Loucy (cell line): ENCODE measurements around the gene CD27.
"Not testable (repeated sequence)": the region's sequence is repeated elsewhere in the genome, so short reads cannot be mapped to it uniquely, and the experiment has no call there.

ENCODE experiments used
- H2AFZ ChIP-seq: fragments of 200-600 bp; sonication (generic); 2 replicates; pipeline ENCODE4 v1.6.0; 2016; ENCODE audit warnings: antibody characterized with exemption, mild to moderate bottlenecking, low read length, moderate library complexity
- H3F3A ChIP-seq: fragments of 200-600 bp; 2 replicates; pipeline ENCODE4 v1.6.0; 2016; ENCODE audit warnings: antibody characterized with exemption, low read depth, mild to moderate bottlenecking
- H3K27me3 ChIP-seq: fragments of 200-600 bp; sonication (generic); 2 replicates; pipeline ENCODE4 v1.6.1; 2014; ENCODE audit warnings: low read length, mild to moderate bottlenecking; ENCODE audit not compliant: insufficient read depth, poor library complexity, severe bottlenecking
- H3K36me3 ChIP-seq: fragments of 200-600 bp; sonication (generic); 2 replicates; pipeline ENCODE4 v1.6.1; 2016; ENCODE audit warnings: low read length; ENCODE audit not compliant: insufficient read depth
- H3K4me1 ChIP-seq: fragments of 200-600 bp; sonication (generic); 2 replicates; pipeline ENCODE4 v1.5.1; 2014; ENCODE audit warnings: low read length, mild to moderate bottlenecking; ENCODE audit not compliant: insufficient read depth, poor library complexity, severe bottlenecking
- H3K4me2 ChIP-seq: fragments of 200-600 bp; sonication (generic); 2 replicates; pipeline ENCODE4 v1.6.0; 2014; ENCODE audit warnings: antibody characterized with exemption, low read length, low read depth, mild to moderate bottlenecking; ENCODE audit not compliant: poor library complexity, severe bottlenecking
- H3K4me3 ChIP-seq: fragments of 200-600 bp; sonication (generic); 2 replicates; pipeline ENCODE4 v1.5.1; 2014; ENCODE audit warnings: low read length, mild to moderate bottlenecking, mixed read lengths; ENCODE audit not compliant: poor library complexity, severe bottlenecking
- H3K79me2 ChIP-seq: fragments of 200-600 bp; sonication (generic); 2 replicates; pipeline ENCODE4 v1.6.1; 2014; ENCODE audit warnings: low read length; ENCODE audit not compliant: insufficient read depth
- H3K9ac ChIP-seq: fragments of 200-600 bp; sonication (generic); 2 replicates; pipeline ENCODE4 v1.6.0; 2014; ENCODE audit warnings: mild to moderate bottlenecking, low read depth, low read length, moderate library complexity; ENCODE audit not compliant: poor library complexity, severe bottlenecking
- H3K9me2 ChIP-seq: fragments of 200-600 bp; sonication (generic); replicated peaks from 2 replicates; pipeline ENCODE4 v1.6.1; 2016; ENCODE audit warnings: low read depth, low read length, mixed read lengths
- H3K9me3 ChIP-seq: fragments of 200-600 bp; sonication (generic); 2 replicates; pipeline ENCODE4 v1.6.1; 2014; ENCODE audit warnings: mild to moderate bottlenecking, antibody characterized with exemption, low read length, low read depth; ENCODE audit not compliant: insufficient read depth
- H4K20me1 ChIP-seq: fragments of 200-600 bp; sonication (generic); 2 replicates; pipeline ENCODE4 v1.6.0; 2014; ENCODE audit warnings: antibody characterized with exemption, low read length, mild to moderate bottlenecking; ENCODE audit not compliant: insufficient read depth, poor library complexity, severe bottlenecking
- EZH2phosphoT487 ChIP-seq: fragments of 200-600 bp; IDR thresholded peaks from 2 replicates; pipeline ENCODE4 v1.6.1; 2018; ENCODE audit warnings: antibody characterized with exemption, mild to moderate bottlenecking, moderate library complexity, borderline replicate concordance
- TF ChIP-seq, protein P1 (sequence below): fragments of 200-600 bp; sonication (generic); conservative IDR thresholded peaks from 2 replicates; pipeline ENCODE4 v1.5.1; 2014; ENCODE audit warnings: mild to moderate bottlenecking, antibody characterized with exemption, low read length

The CD27 gene

GRCh38 chr12:6464531-6464930 lies 19.8 kb downstream of the CD27 start:
- H3K27me3 ChIP-seq = no peaks in the 10 kb centered on the region
- no peak overlapping the region for H3K9ac ChIP-seq
- H3K4me2 ChIP-seq = peak overlapping the region; percentile 89
- H3K4me1 ChIP-seq = peaks cover 62% of the 10 kb centered on the region
- H2AFZ ChIP-seq = no peak overlapping the region
- H3K36me3 ChIP-seq = peaks cover 7% of the 10 kb centered on the region; the same call in 1 of the 2 replicates
- peaks cover 10% of the 10 kb centered on the region; the same call in 1 of the 2 replicates for H3F3A ChIP-seq
- H3K9me2 ChIP-seq = no peaks in the 10 kb centered on the region
- H3K9me3 ChIP-seq = no peaks in the 10 kb centered on the region
- TF ChIP-seq, protein P1, sequence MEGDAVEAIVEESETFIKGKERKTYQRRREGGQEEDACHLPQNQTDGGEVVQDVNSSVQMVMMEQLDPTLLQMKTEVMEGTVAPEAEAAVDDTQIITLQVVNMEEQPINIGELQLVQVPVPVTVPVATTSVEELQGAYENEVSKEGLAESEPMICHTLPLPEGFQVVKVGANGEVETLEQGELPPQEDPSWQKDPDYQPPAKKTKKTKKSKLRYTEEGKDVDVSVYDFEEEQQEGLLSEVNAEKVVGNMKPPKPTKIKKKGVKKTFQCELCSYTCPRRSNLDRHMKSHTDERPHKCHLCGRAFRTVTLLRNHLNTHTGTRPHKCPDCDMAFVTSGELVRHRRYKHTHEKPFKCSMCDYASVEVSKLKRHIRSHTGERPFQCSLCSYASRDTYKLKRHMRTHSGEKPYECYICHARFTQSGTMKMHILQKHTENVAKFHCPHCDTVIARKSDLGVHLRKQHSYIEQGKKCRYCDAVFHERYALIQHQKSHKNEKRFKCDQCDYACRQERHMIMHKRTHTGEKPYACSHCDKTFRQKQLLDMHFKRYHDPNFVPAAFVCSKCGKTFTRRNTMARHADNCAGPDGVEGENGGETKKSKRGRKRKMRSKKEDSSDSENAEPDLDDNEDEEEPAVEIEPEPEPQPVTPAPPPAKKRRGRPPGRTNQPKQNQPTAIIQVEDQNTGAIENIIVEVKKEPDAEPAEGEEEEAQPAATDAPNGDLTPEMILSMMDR = no peak
- TF ChIP-seq EZH2phosphoT487 = no peak
- H3K4me3 ChIP-seq = no peak overlapping the region
- peaks cover 57% of the 10 kb centered on the region for H3K79me2 ChIP-seq
- peaks cover 7% of the 10 kb centered on the region for H4K20me1 ChIP-seq

DNA sequence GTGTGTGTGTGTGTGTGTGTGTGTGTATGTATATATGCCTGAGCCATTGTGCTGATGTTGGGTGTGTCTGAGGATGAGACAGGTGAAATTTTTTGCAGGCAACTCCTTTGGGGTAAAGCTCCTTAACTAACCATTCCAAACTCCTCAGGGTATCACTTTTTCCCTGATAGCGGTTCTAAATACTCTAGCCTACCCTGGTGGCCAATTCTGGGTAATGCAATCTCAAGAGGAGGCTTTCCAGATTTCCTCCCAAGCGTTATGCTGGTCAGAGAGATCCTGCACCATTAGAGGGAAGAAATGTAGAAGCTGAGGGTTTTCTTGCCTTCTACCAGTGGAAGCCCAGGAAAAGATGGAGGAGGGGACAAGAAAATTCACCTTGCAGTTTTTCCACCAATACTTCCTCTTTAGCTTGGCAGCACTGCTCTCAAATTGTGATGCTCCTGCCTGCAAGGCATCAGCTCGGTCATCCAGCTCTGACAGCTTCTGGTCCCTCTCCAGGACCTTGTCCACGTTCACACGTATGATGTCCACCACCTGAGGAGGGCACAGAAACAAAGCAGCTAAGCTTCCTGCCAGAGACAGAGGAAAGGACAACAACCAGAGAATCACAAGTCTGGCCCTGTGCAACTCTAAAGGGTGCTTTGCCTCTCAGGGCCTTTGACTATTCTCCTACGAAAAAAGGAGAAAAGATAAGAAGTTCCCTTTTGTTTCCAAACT lies 20.9 kb downstream of the CD27 start:
- Histone ChIP-seq H3K27me3 (no peaks in the 10 kb centered on the region), H3F3A (peaks cover 10% of the 10 kb centered on the region; the same call in 1 of the 2 replicates), H3K4me2 (no peak overlapping the region), H3K4me3 (no peak overlapping the region), H3K9me2 (no peaks in the 10 kb centered on the region), H3K79me2 (peaks cover 65% of the 10 kb centered on the region), H3K36me3 (peaks cover 7% of the 10 kb centered on the region; the same call in 1 of the 2 replicates), H3K9ac (no peak overlapping the region), H3K4me1 (peaks cover 65% of the 10 kb centered on the region), H3K9me3 (no peaks in the 10 kb centered on the region), H4K20me1 (peaks cover 14% of the 10 kb centered on the region), H2AFZ (no peak overlapping the region)
- TF ChIP-seq, protein P1 = peak; percentile 93
- no peak for TF ChIP-seq EZH2phosphoT487

- Histone ChIP-seq H3K27me3 (no peaks in the 10 kb centered on the region), H3K9ac (no peak overlapping the region), H3K79me2 (peaks cover 65% of the 10 kb centered on the region), H3K4me1 (peaks cover 62% of the 10 kb centered on the region), H4K20me1 (peaks cover 14% of the 10 kb centered on the region), H3F3A (peaks cover 11% of the 10 kb centered on the region), H3K9me3 (no peaks in the 10 kb centered on the region), H3K4me2 (no peak overlapping the region), H3K4me3 (no peak overlapping the region), H3K9me2 (no peaks in the 10 kb centered on the region), H3K36me3 (peaks cover 7% of the 10 kb centered on the region; the same call in 1 of the 2 replicates), H2AFZ (no peak overlapping the region)
- TF ChIP-seq EZH2phosphoT487 = no peak
- TF ChIP-seq, protein P1 = no peak
These were observed 21.4 kb downstream of the CD27 start for GRCh38 chr12:6466184-6466573.

DNA sequence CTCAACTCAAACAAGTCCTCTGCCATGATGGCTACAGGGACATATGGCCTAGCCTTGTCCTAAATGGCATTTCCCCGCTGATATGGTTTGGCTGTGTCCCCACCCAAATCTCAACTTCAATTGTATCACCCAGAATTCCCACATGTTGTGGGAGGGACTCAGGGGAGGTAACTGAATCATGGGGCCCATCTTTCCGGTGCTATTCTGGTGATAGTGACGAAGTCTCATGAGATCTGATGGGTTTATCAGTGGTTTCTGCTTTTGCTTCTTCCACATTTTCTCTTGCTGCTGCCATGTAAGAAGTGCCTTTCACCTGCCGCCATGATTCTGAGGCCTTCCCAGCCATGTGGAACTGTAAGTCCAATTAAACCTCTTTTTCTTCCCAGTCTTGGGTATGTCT lies 22.0 kb downstream of the CD27 start:
- not testable (repeated sequence) for H3K4me3 ChIP-seq, H3K36me3 ChIP-seq, H3K9ac ChIP-seq, H3K9me3 ChIP-seq, H3K9me2 ChIP-seq, H3K4me2 ChIP-seq, H3K27me3 ChIP-seq, H3F3A ChIP-seq, H2AFZ ChIP-seq
- H3K4me1 ChIP-seq = peaks cover 62% of the 10 kb centered on the region
- H3K79me2 ChIP-seq = peaks cover 65% of the 10 kb centered on the region
- peaks cover 14% of the 10 kb centered on the region for H4K20me1 ChIP-seq

DNA sequence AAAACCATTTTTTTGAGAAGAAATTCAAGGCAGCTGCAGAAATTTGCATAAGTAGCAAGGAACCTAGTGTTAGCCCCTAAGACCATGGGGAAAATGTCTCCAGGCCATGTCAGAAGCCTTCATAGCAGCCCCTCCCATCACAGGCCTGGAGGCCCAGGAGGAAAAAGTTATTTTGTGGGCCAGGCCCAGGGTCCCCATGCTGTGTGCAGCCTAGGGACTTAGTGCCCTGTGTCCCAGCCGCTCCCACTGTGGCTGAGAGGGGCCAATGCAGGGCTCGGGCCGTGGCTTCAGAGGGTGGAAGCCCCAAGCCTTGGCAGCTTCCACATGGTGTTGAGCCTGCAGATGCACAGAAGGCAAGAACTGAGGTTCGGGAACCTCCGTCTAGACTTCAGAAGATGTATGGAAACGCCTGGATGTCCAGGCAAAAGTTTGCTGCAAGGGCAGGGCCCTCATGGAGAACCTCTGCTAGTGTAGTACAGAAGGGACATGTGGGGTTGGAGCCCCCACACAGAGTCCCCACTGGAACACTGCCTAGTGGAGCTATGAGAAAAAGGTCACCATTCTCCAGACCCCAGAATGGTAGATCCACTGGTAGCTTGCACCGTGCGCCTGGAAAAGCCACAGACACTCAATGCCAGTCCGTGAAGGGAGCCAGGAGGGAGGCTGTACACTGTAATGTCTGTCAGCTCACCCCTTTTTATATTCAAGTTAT lies 23.0 kb downstream of the CD27 start:
- H3K9ac ChIP-seq, H3F3A ChIP-seq, H3K4me3 ChIP-seq, H3K36me3 ChIP-seq, H2AFZ ChIP-seq, H3K27me3 ChIP-seq, H3K9me3 ChIP-seq, H3K9me2 ChIP-seq: not testable (repeated sequence)
- Histone ChIP-seq H3K79me2 (peaks cover 59% of the 10 kb centered on the region), H3K4me1 (peaks cover 56% of the 10 kb centered on the region), H4K20me1 (peaks cover 14% of the 10 kb centered on the region), H3K4me2 (peak overlapping the region; percentile 94)
